ENCODE results near the gene VPS37C. TPM values are rescaled to one million over a fixed set of nuclear protein-coding genes. Genes with fewer than 3 reads are reported as not detected.

Gene VPS37C
- total RNA-seq, 1 experiment from 2014 or later: 32.7 TPM

- ChIA-PET POLR2A (ENCODE audit: low non-redundant PET) (interaction anchor here (0.5 to 0.6 kb wide), 3 partner anchors 28 to 820 kb away, joined by 3 read pairs; partner anchors contain the start of gene TMEM216), CTCF (interaction anchor here (0.6 kb wide), 1 partner anchor 9 kb away, joined by 6 read pairs; no protein-coding TSS in a partner anchor)
- Histone ChIP-seq H3K36me3 (ENCODE audit: insufficient read depth, low read length, poor library complexity, severe bottlenecking) (no peaks in the 10 kb centered on the region), H3K27me3 (replicated peaks; ENCODE audit: insufficient read depth, low read depth, low read length, poor library complexity) (no peaks in the 10 kb centered on the region), H3K27ac (ENCODE audit: low read depth, low read length, poor library complexity, severe bottlenecking) (no peak overlapping the region), H3K9me3 (ENCODE audit: low read depth, low read length, poor library complexity, severe bottlenecking) (no peaks in the 10 kb centered on the region), H3K4me3 (ENCODE audit: low read depth, low read length, poor library complexity, severe bottlenecking) (no peak overlapping the region), H3K4me1 (ENCODE audit: insufficient read depth, low read length, poor library complexity, severe bottlenecking) (peaks cover 6% of the 10 kb centered on the region)
- no TSS peak for BruUV-seq (replicated peaks)
- DNase-seq (ENCODE audit: low spot score): no peak
- TF ChIP-seq CTCF (conservative IDR thresholded peaks at IDR 0.05; ENCODE audit: low read depth, low read length): no peak
- TF ChIP-seq EZH2 (IDR thresholded peaks at IDR 0.05; ENCODE audit: borderline replicate concordance, low read depth, low read length, poor library complexity, severe bottlenecking): no peak
- intact Hi-C loops (cut with micrococcal nuclease; ENCODE audit: unreplicated experiment): no loop called here
Observed at GRCh38 chr11:61147791-61148620, 13.2 kb downstream of the VPS37C start.

GRCh38 chr11:61147271-61147670 is 14.0 kb downstream of the VPS37C start:
- Histone ChIP-seq H3K9me3 (ENCODE audit: low read depth, low read length, poor library complexity, severe bottlenecking) (no peaks in the 10 kb centered on the region), H3K27me3 (replicated peaks; ENCODE audit: insufficient read depth, low read depth, low read length, poor library complexity) (no peaks in the 10 kb centered on the region), H3K36me3 (ENCODE audit: insufficient read depth, low read length, poor library complexity, severe bottlenecking) (no peaks in the 10 kb centered on the region), H3K4me1 (ENCODE audit: insufficient read depth, low read length, poor library complexity, severe bottlenecking) (peaks cover 6% of the 10 kb centered on the region), H3K4me3 (ENCODE audit: low read depth, low read length, poor library complexity, severe bottlenecking) (no peak overlapping the region), H3K27ac (ENCODE audit: low read depth, low read length, poor library complexity, severe bottlenecking) (no peak overlapping the region)
- intact Hi-C loops (cut with micrococcal nuclease; ENCODE audit: unreplicated experiment): no loop called here
- POLR2A ChIA-PET (ENCODE audit: low non-redundant PET): no interaction called here
- CTCF ChIA-PET: no interaction called here
- TF ChIP-seq CTCF (conservative IDR thresholded peaks at IDR 0.05; ENCODE audit: low read depth, low read length): no peak
- no peak for TF ChIP-seq EZH2 (IDR thresholded peaks at IDR 0.05; ENCODE audit: borderline replicate concordance, low read depth, low read length, poor library complexity, severe bottlenecking)
- no TSS peak for BruUV-seq (replicated peaks)
- DNase-seq (ENCODE audit: low spot score): no peak

GRCh38 chr11:61146416-61146815 is 14.8 kb downstream of the VPS37C start:
- no peaks in the 10 kb centered on the region for H3K9me3 ChIP-seq (ENCODE audit: low read depth, low read length, poor library complexity, severe bottlenecking)
- H3K4me1 ChIP-seq (ENCODE audit: insufficient read depth, low read length, poor library complexity, severe bottlenecking): peaks cover 6% of the 10 kb centered on the region
- intact Hi-C loops (cut with micrococcal nuclease; ENCODE audit: unreplicated experiment): no loop called here
- no peak overlapping the region for H3K27ac ChIP-seq (ENCODE audit: low read depth, low read length, poor library complexity, severe bottlenecking)
- no peak for DNase-seq (ENCODE audit: low spot score)
- ChIA-PET POLR2A (ENCODE audit: low non-redundant PET) (no interaction called here), CTCF (interaction anchor here (0.5 kb wide), 1 partner anchor 118 kb away, joined by 3 read pairs; no protein-coding TSS in a partner anchor)
- H3K27me3 ChIP-seq (replicated peaks; ENCODE audit: insufficient read depth, low read depth, low read length, poor library complexity): no peaks in the 10 kb centered on the region
- BruUV-seq (replicated peaks): no TSS peak
- no peaks in the 10 kb centered on the region for H3K36me3 ChIP-seq (ENCODE audit: insufficient read depth, low read length, poor library complexity, severe bottlenecking)
- TF ChIP-seq EZH2 (IDR thresholded peaks at IDR 0.05; ENCODE audit: borderline replicate concordance, low read depth, low read length, poor library complexity, severe bottlenecking) (no peak), CTCF (conservative IDR thresholded peaks at IDR 0.05; ENCODE audit: low read depth, low read length) (no peak)
- H3K4me3 ChIP-seq (ENCODE audit: low read depth, low read length, poor library complexity, severe bottlenecking): no peak overlapping the region

All from A673 (cell line).